Osteoblast (primary cell): Measurements from ENCODE around the gene AMELX. TPM values are rescaled to one million over a fixed set of nuclear protein-coding genes. Genes with fewer than 3 reads are reported as not detected.

Experiments
- DNase-seq: peaks from one replicate; pipeline ENCODE4 v3.0.0; 2011; ENCODE audit warnings: low spot score, mixed read lengths; ENCODE audit not compliant: insufficient read length; ENCODE audit errors: missing footprints
- H2AFZ ChIP-seq: 2 replicates; pipeline ENCODE4 v1.6.0; 2011; ENCODE audit warnings: mild to moderate bottlenecking, low read length
- H3K27ac ChIP-seq: 2 replicates; pipeline ENCODE4 v1.5.1; 2011; ENCODE audit warnings: mild to moderate bottlenecking, low read depth, low read length, moderate library complexity
- H3K27me3 ChIP-seq: 2 replicates; pipeline ENCODE4 v1.6.0; 2012; ENCODE audit warnings: mild to moderate bottlenecking, control low read depth, inconsistent platforms, low read length, moderate library complexity; ENCODE audit not compliant: insufficient read depth
- H3K36me3 ChIP-seq: 2 replicates; pipeline ENCODE4 v1.5.1; 2011; ENCODE audit warnings: mild to moderate bottlenecking, low read length, control low read depth, moderate library complexity; ENCODE audit not compliant: insufficient read depth
- H3K4me1 ChIP-seq: 2 replicates; pipeline ENCODE4 v1.5.1; 2011; ENCODE audit warnings: mild to moderate bottlenecking, low read length, control low read depth, moderate library complexity; ENCODE audit not compliant: insufficient read depth
- H3K4me2 ChIP-seq: 2 replicates; pipeline ENCODE4 v1.6.0; 2011; ENCODE audit warnings: mild to moderate bottlenecking, low read length; ENCODE audit not compliant: insufficient read depth
- H3K4me3 ChIP-seq: fragments of 200-600 bp; sonication (generic); 3 replicates; pipeline ENCODE4 v1.5.1; 2012; ENCODE audit warnings: mild to moderate bottlenecking, low read length, inconsistent platforms; ENCODE audit not compliant: insufficient read depth
- H3K79me2 ChIP-seq: 2 replicates; pipeline ENCODE4 v1.6.0; 2012; ENCODE audit warnings: mild to moderate bottlenecking, low read length, control low read depth, inconsistent platforms; ENCODE audit not compliant: insufficient read depth
- H3K9me3 ChIP-seq: 2 replicates; pipeline ENCODE4 v1.5.1; 2011; ENCODE audit warnings: low read depth, low read length, control low read depth
- H4K20me1 ChIP-seq: 2 replicates; pipeline ENCODE4 v1.6.0; 2012; ENCODE audit warnings: mild to moderate bottlenecking, low read length, control low read depth; ENCODE audit not compliant: insufficient read depth
- CTCF ChIP-seq: IDR thresholded peaks from 2 replicates; pipeline ENCODE4 v1.5.1; 2011; ENCODE audit warnings: mild to moderate bottlenecking, low read depth, low read length, moderate library complexity; ENCODE audit errors: extremely low read depth
- total RNA-seq: library from RNA; depleted of rRNA; stranded (reverse); fragments of >200 nt; gene quantifications from 2 replicates; pipeline ENCODE4 v1.2.3, GENCODE V29; 2012

AMELX gene
- total RNA-seq, 1 donor = not detected

- Histone ChIP-seq H3K27me3 (no peaks in the 10 kb centered on the region), H3K9me3 (peaks cover 5% of the 10 kb centered on the region), H2AFZ (no peak overlapping the region), H3K4me1 (no peaks in the 10 kb centered on the region), H3K4me3 (no peak overlapping the region), H3K4me2 (no peak overlapping the region), H3K36me3 (no peaks in the 10 kb centered on the region), H3K27ac (no peak overlapping the region), H4K20me1 (no peaks in the 10 kb centered on the region), H3K79me2 (no peaks in the 10 kb centered on the region)
- no peak for DNase-seq
- no peak for TF ChIP-seq CTCF
These were observed 34.9 kb downstream of the AMELX start for GRCh38 chrX:11328134-11328533.

- Histone ChIP-seq H3K9me3 (peaks cover 2% of the 10 kb centered on the region), H3K79me2 (no peaks in the 10 kb centered on the region), H3K4me3 (no peak overlapping the region), H2AFZ (no peak overlapping the region), H3K4me2 (no peak overlapping the region), H3K27ac (no peak overlapping the region), H3K36me3 (no peaks in the 10 kb centered on the region), H3K27me3 (no peaks in the 10 kb centered on the region), H4K20me1 (no peaks in the 10 kb centered on the region), H3K4me1 (no peaks in the 10 kb centered on the region)
- no peak for TF ChIP-seq CTCF
- DNase-seq = peak; percentile 10
These were observed 35.8 kb downstream of the AMELX start for GRCh38 chrX:11329021-11329420.

GRCh38 chrX:11331788-11332187 lies 38.6 kb downstream of the AMELX start:
- Histone ChIP-seq H4K20me1 (no peaks in the 10 kb centered on the region), H3K27ac (no peak overlapping the region), H3K4me1 (no peaks in the 10 kb centered on the region), H3K4me3 (no peak overlapping the region), H2AFZ (no peak overlapping the region), H3K9me3 (no peaks in the 10 kb centered on the region), H3K36me3 (no peaks in the 10 kb centered on the region), H3K27me3 (no peaks in the 10 kb centered on the region), H3K79me2 (no peaks in the 10 kb centered on the region), H3K4me2 (no peak overlapping the region)
- no peak for TF ChIP-seq CTCF
- no peak for DNase-seq

- H4K20me1 ChIP-seq = no peaks in the 10 kb centered on the region
- H3K27me3 ChIP-seq = no peaks in the 10 kb centered on the region
- H3K4me3 ChIP-seq = no peak overlapping the region
- no peaks in the 10 kb centered on the region for H3K9me3 ChIP-seq
- no peak overlapping the region for H3K4me2 ChIP-seq
- H2AFZ ChIP-seq = no peak overlapping the region
- no peaks in the 10 kb centered on the region for H3K36me3 ChIP-seq
- H3K79me2 ChIP-seq = no peaks in the 10 kb centered on the region
- DNase-seq = no peak
- H3K27ac ChIP-seq = no peak overlapping the region
- TF ChIP-seq CTCF = no peak
- no peaks in the 10 kb centered on the region for H3K4me1 ChIP-seq
These were observed 41.0 kb downstream of the AMELX start for GRCh38 chrX:11334165-11334564.
